Activated CD4-positive, alpha-beta T cell treated with anti-CD3 and anti-CD28 coated beads, Interleukin-2, amount 50 U/mL, for 24 hours (primary cell): ENCODE measurements around the gene KPNA1.

Source experiments
- DNase-seq, 2 donors: peaks; one replicate each; pipeline ENCODE4 v3.0.0-alpha.2; 2020; ENCODE audit warnings: low read depth in 1 of 2, low spot score in 1 of 2

The KPNA1 gene

DNA sequence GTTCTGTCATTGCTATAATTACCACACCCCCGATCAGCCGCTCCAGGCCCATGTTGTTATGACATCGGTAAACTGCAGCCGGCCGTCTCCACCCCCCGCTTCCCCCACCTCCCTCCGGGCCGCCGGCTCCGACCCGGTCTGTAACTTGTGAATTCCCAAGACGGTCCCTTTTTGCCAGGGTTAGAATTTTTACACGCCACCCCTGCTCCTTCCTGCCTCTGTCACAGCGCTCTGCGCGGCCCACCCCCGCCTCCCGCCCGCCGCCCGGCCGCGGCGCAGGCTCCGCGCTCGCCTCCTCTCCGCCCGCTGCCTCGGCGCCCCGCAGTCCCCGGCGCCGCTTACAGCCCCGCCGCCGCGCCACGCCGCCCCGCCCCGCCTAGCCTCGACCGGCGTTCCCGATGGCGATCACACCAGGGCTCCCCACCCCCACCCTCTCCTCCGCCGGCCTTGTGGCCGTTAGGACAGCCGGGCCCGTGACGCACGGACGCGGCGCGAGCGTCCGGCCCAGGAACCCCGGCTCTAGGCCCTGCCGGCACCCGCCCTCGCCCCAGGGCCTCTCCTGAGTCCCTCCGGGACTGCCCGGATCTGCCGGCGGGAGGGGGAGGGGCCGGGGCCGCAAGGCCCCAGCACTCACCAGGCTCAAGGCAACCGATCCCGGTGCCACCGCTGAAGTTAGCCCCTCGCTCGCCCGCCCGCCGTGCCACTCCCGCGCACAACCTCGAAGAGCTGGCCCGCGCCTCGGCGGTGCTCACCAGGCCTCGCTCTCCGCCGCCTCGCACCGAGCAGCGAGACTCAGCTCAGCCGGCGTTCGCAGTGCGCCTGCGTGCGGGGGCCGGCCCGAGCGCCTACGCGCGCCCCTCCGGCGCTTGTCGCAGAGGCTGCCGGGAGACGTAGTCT is at the start of gene KPNA1:
KPNA1 (minus strand) TSS at position 817 of the 897 bp plus-strand sequence. CDS start 18,374 bp downstream, outside the sequence.
- peak; percentile 71 to 74 for DNase-seq

DNA sequence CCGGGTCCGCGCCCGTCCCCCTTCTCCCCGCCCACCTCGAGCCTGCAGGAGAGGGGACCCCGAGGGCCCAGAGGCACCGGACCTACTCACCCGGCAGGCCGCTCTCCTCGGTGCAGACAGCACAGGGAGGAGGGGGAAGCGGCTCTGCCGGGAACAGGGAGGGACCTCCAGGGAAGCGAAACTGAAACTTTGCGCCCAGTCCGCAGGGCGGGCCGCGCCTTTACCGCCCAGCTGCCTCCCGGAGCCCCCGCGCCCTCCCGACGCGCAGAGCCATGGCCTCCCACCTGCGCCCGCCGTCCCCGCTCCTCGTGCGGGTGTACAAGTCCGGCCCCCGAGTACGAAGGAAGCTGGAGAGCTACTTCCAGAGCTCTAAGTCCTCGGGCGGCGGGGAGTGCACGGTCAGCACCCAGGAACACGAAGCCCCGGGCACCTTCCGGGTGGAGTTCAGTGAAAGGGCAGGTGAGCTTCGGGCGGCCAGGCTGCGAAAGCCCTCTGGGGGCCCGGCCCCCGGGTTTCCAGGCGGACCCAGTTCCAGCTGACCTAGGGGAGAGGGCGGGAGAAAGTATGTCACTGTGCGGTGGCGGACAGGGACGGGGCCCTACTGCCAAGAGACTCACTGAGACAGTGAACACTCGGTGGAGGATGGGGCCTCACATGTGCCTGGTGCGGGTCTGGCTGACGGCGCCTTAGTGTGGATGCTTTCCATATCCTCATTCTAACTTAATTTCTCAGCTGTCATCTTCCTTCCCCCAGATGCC is 49.6 kb upstream of the KPNA1 start, which contains the start of the genes DTX3L and PARP9:
DTX3L (plus strand) TSS at position 184 of the 758 bp plus-strand sequence; CDS start at position 273, 89 bp downstream.
PARP9 (minus strand) TSS at position 146 of the 758 bp plus-strand sequence. CDS start 4,680 bp downstream, outside the sequence.
- peak; percentile 52 to 61 for DNase-seq

DNA sequence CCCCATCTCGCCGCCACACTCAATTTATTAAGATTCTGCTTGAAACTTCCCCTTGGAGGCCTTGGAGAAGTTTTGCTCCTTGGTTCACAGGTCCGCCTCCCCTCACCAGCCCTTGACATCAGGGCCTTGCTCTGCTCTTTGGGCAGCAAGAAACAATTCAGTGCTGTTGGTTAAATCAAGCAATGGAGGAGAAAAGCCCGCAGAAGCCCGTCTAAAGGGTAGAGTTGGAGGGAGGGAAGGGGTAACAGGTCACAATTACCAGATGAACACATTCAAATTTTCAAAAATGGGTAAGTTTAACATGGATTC is 48.9 kb upstream of the KPNA1 start:
- no peak for DNase-seq

DNA sequence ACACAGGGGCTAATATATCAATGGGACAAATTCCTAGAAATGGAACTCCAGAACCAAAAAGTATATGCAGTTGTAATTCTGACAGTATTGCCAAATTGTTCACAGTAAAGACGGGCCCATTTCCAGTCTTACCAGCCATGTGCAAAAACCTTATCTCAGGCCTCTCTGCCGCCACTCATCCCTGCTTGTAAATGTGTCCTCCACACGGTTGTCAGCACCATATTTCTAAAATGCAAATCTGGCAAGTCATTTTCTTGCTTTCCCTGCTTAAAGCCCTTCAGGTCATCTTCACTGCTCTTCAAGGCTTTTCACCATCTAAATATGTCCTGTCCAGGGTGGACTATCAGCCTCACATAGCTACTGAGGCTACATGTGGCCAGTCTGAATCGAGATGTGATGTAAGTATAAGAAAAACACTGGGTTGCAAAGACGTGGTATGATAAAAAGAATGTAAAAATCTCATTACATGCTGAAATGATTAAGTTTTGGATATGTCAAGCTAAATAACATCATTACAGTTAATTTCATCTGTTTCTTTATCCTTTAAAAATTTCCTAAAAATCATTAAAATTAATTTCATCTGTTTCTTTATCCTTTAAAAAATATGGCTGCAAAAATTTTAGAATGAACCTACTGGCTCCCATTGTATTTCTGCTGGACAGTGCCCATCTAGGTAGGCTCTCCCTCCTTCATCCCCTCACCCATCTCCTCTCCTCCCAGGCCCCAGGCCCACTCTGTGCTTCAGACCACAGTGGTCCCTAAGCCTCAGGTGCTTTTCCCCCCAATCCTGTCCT is 48.4 kb upstream of the KPNA1 start:
- DNase-seq = no peak

DNA sequence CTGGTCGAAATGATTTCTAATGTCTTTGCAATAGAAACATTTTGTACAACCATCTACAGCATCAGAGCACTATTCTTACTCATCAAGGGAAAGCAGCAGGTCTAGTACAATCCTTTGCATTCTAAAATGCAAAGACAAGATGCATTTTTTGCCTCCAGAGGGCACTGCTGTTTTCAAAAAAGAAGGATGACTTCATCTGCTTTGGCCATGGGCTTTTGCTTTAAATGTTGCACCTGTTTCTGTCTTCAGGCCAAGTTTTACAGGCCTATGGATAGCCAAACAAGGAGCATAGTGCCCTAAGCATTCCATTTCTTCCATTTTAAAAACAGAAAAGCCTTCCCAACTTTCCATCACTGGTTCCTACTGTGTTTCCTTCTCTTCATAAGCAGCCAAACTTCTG is 45.9 kb upstream of the KPNA1 start:
- peak in 1 of 2 donors; percentile 68 for DNase-seq

DNA sequence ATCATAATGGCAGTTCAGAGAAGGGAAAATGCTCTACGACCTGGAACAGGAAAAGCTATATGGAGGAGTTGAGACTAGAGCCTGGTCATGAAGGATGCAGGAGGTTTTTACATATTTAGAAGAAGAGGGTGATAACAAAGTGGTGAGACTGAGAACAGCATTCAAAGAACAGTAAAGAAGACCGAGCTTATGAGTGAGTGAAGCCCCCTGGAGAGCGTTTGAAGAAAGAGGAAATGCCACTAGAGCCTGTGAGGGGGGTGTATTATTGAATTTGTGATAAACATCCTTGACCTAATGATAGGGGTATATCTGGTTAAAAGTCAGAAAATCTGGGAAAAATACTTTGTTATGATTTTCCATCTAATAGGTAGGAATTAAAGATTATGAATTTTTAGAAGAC is 45.2 kb upstream of the KPNA1 start:
- no peak for DNase-seq

DNA sequence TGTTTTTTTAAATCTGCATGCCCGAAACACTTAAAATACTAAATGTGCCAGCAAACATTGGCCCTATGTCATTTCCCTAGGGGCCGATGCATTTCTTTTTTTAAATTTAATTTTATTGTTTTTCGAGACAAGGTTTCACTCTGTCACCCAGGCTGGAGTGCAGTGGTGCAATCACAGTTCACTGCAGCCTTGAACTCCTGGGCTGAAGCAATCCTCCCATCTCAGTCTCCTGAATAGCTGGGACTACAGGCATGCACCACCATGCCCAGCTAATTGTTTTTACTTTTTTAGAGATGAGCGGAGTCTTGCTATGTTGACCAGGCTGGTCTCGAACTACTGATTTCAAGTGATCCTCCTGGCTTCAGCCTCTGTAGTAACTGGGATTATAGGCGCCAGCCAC is 43.9 kb upstream of the KPNA1 start:
- no peak for DNase-seq

DNA sequence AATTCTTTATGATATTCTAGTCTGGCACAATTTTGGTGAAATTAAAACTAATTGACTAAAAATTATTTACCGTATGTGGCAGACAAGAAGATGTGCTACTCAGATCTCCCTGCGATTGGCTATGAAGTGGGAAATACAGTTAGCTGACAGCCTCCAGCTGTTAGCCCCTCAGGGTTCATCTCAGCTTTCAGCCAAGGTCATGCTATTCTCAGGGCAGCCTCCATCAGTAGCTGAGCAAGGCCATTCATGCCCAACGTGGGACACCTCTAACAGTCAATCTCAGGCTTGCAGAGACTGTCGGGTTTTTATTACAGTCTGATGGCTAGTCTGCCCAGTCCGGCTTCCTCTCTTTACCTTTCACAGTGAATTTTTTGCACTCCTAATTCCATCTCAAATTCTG is 42.6 kb upstream of the KPNA1 start:
- DNase-seq = no peak

DNA sequence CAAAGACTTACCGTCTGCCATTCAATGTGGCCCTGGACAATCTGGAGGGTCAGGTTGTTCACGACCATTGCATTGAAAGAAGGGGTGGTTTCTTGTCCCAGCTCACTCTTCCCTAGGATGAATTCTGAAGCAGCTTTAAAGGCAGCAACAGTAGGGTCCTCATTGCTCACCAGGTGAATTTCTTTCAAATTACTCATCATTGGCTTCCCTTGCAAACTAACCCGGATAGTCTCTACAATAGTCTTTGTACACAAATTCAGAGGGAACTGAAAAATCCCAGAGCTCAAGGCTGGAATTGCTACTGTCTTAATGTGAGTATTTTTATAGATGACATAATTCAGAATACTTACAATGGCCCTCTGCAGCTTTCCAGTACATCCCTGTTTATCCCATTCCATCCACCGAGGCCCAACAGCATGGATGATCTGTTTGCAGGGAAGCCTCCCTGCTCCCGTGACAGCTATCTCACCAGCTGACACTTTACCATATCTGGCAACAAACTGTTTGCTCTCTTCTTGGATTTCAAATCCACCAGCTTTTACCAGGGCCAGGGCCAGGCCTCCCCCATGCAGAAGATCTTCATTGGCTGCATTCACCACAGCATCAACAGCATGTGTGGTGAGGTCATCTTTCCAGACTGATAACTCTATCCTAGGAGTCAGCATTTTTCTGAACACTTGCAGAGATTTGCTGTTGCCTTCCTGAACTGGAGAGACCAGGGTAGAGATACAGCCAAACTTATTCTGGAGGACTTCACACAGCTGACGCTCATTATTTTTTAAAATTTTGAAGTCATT is 40.7 kb upstream of the KPNA1 start:
- no peak for DNase-seq

DNA sequence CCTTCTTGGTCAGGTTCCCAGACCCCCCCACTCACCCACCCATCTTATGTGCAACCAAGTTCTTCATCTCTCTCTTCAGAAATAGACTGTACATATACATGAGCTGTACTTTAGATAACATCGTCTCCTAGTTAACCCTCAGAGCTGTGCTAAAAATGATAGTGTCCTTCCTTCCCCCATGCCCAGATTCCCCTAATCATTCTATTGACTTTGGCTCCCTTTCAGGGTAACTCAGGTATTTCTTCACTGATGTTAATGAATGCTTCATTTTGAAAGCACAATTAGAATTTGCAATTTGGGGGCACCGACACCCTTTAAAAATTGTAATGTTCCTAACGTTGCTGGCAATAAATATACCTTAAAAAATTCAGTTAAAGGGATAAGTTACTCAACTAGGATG is 38.4 kb upstream of the KPNA1 start:
- no peak for DNase-seq

DNA sequence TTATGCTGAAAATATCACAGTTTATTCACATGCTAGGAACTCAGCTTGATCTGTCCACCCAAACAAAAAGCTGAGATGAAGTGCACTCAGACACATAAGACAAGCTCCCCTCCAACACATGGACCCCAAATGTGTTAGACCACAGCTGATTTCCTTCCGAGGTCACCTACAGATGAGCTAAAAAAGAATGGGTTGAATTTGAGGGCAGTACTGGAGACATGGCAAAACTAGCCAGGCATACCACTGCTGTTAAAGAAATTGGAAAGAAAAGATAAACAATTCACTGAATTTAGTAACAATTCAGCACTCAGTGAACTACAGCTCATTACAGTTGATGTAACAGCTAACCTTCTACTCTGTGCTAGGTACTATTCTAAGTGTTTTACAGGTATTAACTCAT is 33.9 kb upstream of the KPNA1 start:
- no peak for DNase-seq

DNA sequence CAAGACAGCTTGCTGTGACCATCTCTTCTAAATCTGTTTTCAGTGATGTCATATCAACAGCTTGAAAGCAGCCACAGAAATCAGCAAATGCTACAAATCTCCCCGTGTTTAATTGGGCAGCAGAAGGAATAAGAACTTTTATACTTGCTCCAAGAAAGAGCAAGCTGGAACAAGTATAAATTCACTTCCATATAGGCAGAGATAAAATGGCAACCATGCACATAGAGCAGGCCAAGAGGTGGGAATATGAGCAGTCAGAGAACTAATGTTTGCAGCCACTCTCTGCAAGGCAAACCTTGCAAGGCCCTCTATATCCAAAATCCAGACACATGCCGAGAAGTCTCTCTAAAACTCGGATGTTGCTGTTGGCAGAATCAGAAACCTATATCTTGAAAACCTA is 33.3 kb upstream of the KPNA1 start:
- no peak for DNase-seq

DNA sequence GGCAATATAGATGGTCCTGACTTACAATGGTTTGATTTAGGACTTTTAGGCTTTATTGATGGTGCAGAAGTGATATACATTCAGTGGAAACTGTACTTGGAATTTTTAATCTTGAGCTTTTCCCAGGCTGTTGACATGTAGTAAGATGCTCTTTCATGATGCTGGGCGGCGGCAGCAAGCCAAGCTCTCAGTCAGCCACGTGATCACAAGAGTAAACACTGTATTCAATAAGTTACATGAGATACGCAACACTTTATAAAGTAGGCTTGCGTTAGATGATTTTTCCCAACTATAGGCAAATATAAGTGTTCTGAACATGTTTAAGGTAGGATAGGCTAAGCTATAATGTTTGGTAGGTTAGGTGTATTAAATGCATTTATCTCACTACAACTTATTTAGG is 31.4 kb upstream of the KPNA1 start:
- no peak for DNase-seq

DNA sequence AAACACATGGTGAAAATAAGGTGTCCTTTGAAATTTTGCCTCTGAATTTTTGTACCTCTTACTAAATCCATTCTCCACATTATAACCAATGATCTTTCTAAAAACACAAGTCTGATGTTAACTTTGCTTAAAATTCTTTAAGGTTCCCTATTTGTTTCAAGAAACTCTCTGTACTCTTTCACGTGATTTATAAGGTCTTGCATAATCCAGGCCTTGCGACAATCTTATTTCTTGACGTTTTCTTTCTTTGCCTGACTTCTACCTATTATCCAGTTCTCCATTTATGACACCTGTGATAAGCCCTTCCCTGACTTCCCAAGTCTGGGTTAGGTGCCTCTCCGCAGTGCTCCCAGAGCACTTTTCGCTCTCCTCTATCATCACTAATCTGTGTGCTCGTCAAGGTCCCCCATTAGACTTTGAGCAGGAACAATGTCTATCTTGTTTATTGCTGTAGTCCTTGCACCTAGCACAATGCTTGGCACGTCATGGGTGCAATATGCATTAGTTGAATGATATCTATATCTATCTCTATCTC is 24.3 kb upstream of the KPNA1 start:
- no peak for DNase-seq

DNA sequence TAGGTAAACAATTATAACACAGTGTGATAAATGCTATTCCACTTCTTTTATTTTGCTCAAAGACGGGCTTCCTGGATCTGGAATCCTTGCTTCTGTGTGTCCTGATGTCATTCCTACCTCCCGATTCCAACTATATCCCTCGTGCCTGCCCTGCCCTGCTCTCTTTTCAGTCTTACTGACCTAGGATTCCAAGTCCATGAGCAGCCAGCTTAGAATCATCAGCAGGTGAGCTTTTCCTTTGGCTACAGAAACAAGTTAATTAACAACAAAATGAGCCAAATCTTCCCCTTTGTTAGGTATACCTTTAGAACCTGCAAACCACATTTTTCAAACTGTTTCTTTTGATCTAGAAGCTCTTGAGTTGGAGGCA is 21.9 kb upstream of the KPNA1 start:
- DNase-seq = no peak

DNA sequence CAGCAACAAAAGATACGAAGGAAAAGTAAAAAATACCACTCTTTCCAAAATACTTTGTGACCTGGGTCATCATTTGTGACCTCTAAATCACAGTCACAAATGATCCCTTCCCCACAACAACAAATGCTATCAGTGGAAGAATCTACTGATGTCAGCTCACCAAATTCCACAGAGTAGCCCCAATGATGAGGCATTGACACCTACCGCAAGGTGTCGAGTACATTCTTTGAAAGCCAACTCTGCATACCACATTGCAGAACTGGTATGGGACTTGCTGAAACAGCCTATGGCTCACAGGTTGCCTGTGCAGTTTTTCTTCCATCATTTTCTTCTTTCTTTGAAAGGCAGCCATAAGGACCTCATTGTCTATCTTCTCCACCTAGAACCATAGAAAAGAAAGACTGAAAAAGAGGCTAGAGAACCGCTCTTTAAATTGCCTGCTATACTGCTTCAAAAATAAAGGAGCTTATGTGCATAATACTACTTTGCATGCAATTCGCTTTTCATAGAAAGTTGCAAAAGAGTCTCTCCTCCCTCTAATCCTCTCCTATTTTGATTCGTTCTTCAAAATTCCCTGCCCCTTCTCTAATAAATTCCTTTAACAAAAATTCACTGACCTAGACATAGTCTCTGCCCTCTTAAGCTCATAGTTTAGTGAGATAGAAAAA is 21.4 kb upstream of the KPNA1 start:
- no peak for DNase-seq

DNA sequence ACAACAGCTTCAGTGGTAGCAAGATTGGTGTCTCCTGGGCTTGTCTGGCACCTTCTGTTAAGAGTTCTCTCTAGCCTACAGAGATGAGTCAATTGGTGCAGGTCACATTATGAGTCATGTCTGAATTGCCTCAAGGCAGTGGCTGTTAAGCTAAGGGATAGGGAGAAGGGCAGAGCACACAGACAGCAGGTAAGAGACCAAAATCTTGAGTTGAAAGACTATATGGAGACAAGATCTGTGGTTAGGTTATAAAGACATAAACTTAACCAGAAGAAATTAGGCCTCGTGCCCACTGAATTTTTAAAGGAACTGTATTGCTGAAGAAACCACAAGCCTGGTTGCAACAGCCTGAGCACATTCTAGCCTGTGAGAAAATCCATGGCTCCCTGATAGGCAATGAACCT is 19.2 kb upstream of the KPNA1 start:
- peak in 1 of 2 donors; percentile 59 for DNase-seq

DNA sequence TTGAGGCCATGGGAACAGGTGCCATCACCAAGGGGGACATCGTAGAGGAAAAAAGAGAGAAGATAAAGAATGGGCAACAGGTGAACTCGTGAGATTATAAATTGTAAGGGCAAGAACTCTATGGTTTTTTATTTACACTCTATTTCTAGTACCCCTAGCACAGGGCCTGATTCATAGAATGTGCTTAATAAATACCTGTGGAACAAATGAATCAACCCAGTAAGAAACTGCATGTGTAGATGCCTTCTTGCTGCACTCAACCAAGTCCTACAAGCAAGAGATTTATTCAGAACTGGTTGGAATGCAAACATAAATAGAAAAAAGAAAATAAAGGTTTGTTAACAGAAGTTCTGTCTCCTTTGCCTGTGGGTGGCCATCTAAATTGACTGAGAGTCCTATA is 18.7 kb upstream of the KPNA1 start:
- no peak for DNase-seq

DNA sequence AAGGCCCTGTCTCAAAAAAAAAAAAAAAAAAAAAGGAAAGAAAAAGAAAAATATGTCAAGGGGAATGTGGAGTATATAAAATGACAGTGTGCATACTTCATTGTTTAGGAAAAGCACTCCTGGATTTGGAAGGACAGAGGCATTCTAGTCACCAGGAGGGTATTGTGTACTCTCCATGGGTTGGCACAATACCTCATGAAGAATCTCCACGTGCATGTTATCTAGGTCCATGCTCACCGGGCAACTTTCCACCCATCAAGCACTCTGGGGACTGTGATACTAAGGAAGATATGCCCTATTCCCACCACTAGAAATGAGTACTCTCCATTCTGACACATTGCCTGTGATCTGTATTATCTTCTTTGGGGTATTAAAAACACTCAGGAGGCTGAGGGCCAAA is 15.4 kb upstream of the KPNA1 start:
- DNase-seq = no peak

DNA sequence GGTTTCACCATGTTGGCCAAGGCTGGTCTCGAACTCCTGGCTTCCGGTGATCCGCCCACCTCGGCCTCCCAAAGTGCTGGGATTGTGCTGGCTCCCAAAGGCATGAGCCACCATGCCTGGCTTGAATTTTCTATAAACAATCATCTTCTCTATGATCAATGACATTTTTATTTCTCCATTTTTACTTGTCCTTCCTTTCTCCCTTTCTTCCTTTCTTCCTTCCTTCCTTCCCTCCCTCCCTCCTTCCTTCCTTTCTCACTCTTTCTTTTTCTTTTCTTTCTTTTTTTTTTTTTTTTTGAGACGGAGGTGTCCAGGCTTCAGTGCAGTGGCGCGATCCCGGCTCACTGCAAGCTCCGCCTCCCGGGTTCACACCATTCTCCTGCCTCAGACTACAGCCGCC is 8.6 kb upstream of the KPNA1 start:
- DNase-seq = no peak
